Measurements from ENCODE around the gene PGLYRP4. TPM values are rescaled to one million over a fixed set of nuclear protein-coding genes. Genes with fewer than 3 reads are reported as not detected.

PGLYRP4 gene
- total RNA-seq, 1 experiment from 2014 or later = not detected

DNA sequence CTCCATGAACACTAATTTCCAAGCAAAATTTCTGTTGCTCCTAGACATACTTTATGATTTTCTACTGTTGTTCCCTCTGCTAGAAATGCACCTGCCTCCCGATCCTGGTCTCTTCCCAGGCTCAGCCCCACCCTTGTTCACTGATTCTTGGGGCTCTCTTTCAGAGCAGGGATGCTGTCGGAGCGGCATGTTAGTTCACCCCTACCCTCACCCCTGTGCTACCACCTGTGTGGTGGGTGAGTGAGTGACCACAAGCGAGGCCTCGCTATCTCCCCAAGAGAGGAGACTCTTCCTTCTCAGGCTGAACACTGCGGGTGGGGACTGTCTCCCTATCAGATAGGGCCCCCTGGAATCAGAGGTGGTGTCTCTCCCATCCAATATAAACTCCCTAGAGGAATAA is 47.1 kb upstream of the PGLYRP4 start:
- ATAC-seq = no peak
- ChIA-PET CTCF (interaction anchor here (0.7 to 5.7 kb wide), 6 partner anchors 9 to 100 kb away, joined by 3 to 34 read pairs (median 4); partner anchors contain the start of gene PGLYRP4), POLR2A (no interaction called here)
- H3K4me1 Mint-ChIP-seq = no peaks in the 10 kb centered on the region; the same call in 1 of the 2 replicates
- no peaks in the 10 kb centered on the region for H3K36me3 Mint-ChIP-seq
- no peak overlapping the region for H3K4me3 Mint-ChIP-seq
- no peak overlapping the region for H3K27ac Mint-ChIP-seq
- H3K27me3 Mint-ChIP-seq (ENCODE audit: low read depth) = peaks cover 4% of the 10 kb centered on the region
- H3K9me3 Mint-ChIP-seq = no peaks in the 10 kb centered on the region
- DNase-seq (ENCODE audit: low spot score) = no peak
- TF ChIP-seq, protein P1, sequence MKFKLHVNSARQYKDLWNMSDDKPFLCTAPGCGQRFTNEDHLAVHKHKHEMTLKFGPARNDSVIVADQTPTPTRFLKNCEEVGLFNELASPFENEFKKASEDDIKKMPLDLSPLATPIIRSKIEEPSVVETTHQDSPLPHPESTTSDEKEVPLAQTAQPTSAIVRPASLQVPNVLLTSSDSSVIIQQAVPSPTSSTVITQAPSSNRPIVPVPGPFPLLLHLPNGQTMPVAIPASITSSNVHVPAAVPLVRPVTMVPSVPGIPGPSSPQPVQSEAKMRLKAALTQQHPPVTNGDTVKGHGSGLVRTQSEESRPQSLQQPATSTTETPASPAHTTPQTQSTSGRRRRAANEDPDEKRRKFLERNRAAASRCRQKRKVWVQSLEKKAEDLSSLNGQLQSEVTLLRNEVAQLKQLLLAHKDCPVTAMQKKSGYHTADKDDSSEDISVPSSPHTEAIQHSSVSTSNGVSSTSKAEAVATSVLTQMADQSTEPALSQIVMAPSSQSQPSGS (CRISPR knock-in tag; IDR thresholded peaks at IDR 0.05; ENCODE audit: borderline replicate concordance, low read depth) = no peak
- TF ChIP-seq, protein P2, sequence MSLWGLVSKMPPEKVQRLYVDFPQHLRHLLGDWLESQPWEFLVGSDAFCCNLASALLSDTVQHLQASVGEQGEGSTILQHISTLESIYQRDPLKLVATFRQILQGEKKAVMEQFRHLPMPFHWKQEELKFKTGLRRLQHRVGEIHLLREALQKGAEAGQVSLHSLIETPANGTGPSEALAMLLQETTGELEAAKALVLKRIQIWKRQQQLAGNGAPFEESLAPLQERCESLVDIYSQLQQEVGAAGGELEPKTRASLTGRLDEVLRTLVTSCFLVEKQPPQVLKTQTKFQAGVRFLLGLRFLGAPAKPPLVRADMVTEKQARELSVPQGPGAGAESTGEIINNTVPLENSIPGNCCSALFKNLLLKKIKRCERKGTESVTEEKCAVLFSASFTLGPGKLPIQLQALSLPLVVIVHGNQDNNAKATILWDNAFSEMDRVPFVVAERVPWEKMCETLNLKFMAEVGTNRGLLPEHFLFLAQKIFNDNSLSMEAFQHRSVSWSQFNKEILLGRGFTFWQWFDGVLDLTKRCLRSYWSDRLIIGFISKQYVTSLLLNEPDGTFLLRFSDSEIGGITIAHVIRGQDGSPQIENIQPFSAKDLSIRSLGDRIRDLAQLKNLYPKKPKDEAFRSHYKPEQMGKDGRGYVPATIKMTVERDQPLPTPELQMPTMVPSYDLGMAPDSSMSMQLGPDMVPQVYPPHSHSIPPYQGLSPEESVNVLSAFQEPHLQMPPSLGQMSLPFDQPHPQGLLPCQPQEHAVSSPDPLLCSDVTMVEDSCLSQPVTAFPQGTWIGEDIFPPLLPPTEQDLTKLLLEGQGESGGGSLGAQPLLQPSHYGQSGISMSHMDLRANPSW (CRISPR knock-in tag; conservative IDR thresholded peaks at IDR 0.05; ENCODE audit: low read depth) = no peak
- TF ChIP-seq NR1H2 (CRISPR knock-in tag; IDR thresholded peaks at IDR 0.05) (no peak), FOXJ3 (CRISPR knock-in tag; IDR thresholded peaks at IDR 0.05; ENCODE audit: borderline replicate concordance) (no peak), ZNF232 (CRISPR knock-in tag; IDR thresholded peaks at IDR 0.05) (no peak), JAZF1 (CRISPR knock-in tag; IDR thresholded peaks at IDR 0.05) (no peak)

DNA sequence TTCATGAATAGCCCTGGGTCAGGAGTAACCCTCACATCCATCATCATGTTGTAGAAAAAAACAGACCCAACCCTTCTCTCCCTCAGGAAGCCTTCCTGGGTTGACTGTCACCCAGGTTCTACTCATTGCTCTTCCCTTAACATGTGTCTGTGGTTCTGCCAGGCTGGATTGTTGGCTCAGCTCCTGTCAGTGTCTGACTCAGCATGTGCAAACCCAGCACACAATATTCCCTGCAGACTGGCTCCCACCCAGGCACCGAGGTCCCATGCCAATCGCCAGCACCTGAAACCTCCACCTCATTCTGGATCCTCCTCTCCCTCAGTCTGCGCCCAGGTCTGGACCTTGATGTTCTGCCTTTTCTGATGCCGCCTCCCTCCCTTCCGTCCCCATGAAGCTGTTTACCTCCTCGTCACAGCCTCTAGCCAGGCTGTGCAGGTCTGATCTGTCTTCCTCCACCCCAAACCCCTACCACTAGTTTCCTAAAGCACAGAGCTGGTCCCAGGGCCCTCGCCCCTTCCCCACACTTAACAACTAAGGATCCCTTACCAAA is 46.6 kb upstream of the PGLYRP4 start:
- Mint-ChIP-seq H3K36me3 (no peaks in the 10 kb centered on the region), H3K4me1 (no peaks in the 10 kb centered on the region; the same call in 1 of the 2 replicates), H3K4me3 (no peak overlapping the region), H3K27me3 (ENCODE audit: low read depth) (peaks cover 4% of the 10 kb centered on the region), H3K27ac (no peak overlapping the region), H3K9me3 (no peaks in the 10 kb centered on the region)
- TF ChIP-seq, protein P3, sequence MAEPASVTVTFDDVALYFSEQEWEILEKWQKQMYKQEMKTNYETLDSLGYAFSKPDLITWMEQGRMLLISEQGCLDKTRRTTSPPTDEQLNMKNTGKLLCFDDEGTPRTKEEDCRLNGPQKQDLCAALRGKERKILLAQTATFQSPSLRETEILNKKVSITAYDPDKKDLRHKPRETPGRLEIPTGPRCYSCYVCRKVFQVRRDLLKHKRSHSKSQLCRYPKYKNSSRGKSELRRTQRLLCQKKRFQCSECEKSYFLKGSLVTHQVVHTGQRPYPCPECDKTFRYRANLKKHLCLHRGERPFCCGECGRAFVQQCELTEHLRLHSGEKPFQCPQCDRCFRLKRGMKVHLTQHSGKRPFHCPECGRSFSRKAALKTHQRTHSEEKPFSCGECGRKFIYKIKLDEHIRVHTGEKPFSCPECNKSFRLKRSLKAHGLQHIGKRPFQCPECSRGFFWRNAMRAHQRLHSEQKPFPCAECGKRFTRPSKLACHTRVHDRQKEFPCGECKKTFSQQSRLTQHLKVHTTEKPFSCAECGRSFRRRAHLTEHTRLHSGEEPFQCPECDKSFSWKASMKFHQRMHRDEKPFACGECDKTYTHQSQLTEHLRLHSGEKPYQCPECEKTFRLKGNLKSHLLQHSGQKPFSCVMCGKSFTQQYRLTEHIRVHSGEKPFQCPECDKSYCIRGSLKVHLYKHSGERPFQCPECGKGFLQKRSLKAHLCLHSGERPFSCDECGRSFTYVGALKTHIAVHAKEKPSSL (CRISPR knock-in tag; conservative IDR thresholded peaks at IDR 0.05) = no peak
- POLR2A ChIA-PET = no interaction called here
- DNase-seq (ENCODE audit: low spot score) (no peak), ATAC-seq (no peak)
- CTCF ChIA-PET = interaction anchor here (1.1 to 5.7 kb wide), 5 partner anchors 9 to 101 kb away, joined by 3 to 34 read pairs (median 4); partner anchors contain the start of gene PGLYRP4

DNA sequence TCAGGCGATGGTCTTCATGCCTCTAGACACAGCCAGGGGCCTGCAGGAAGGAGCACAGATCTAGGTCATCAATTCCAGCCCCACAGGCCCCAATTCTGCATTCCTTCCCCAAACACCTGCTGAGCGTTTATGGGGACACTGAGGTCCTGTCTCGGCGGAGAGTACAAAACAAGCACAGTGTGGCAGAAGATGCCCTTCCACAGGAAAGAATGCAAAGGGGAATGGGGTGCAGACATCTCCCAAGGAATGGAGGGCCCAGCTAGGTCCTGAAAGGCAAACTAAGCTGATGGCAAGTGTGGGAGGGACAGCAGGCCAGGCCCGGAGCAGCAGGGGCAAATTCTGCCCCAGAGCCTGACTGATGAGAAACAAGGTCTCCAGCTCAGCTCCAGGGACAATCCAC is 45.8 kb upstream of the PGLYRP4 start:
- no peak for DNase-seq (ENCODE audit: low spot score)
- Mint-ChIP-seq H3K4me1 (no peaks in the 10 kb centered on the region), H3K36me3 (no peaks in the 10 kb centered on the region), H3K4me3 (no peak overlapping the region), H3K27me3 (ENCODE audit: low read depth) (peaks cover 4% of the 10 kb centered on the region), H3K27ac (no peak overlapping the region), H3K9me3 (no peaks in the 10 kb centered on the region)
- ChIA-PET POLR2A (no interaction called here), CTCF (interaction anchor here (1.0 to 5.7 kb wide), 6 partner anchors 10 to 212 kb away, joined by 3 to 34 read pairs (median 5); partner anchors contain the start of gene S100A9)
- ATAC-seq = no peak
- TF ChIP-seq KAT7 (CRISPR knock-in tag; IDR thresholded peaks at IDR 0.05; ENCODE audit: borderline replicate concordance) (no peak), ELF4 (CRISPR knock-in tag; IDR thresholded peaks at IDR 0.05; ENCODE audit: low read depth) (no peak), ZNF232 (CRISPR knock-in tag; IDR thresholded peaks at IDR 0.05) (no peak), ZNF219 (CRISPR knock-in tag; IDR thresholded peaks at IDR 0.05; ENCODE audit: borderline replicate concordance) (no peak), IRF2 (CRISPR knock-in tag; IDR thresholded peaks at IDR 0.05; ENCODE audit: borderline replicate concordance, low read depth) (no peak)
- TF ChIP-seq, protein P4, sequence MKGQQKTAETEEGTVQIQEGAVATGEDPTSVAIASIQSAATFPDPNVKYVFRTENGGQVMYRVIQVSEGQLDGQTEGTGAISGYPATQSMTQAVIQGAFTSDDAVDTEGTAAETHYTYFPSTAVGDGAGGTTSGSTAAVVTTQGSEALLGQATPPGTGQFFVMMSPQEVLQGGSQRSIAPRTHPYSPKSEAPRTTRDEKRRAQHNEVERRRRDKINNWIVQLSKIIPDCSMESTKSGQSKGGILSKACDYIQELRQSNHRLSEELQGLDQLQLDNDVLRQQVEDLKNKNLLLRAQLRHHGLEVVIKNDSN (CRISPR knock-in tag; IDR thresholded peaks at IDR 0.05) = no peak
